Nephron (organoid): ENCODE results near the gene SSPN.
A peak's percentile ranks its signal among the peaks of the same experiment; 100 is the strongest.

Source experiments
- H3K27ac Mint-ChIP-seq, 3 experiments: 2 replicates each; pipeline ENCODE4 v1.8.0; 2020; ENCODE audit warnings: mixed read lengths in 3 of 3, mild to moderate bottlenecking in 2 of 3, moderate library complexity in 1 of 3
- H3K27me3 Mint-ChIP-seq: 2 replicates; pipeline ENCODE4 v1.8.0; 2021; ENCODE audit warnings: low read depth, mild to moderate bottlenecking, moderate library complexity, mixed read lengths
- H3K36me3 Mint-ChIP-seq: 2 replicates; pipeline ENCODE4 v1.8.0; 2020; ENCODE audit warnings: low read depth, mixed read lengths
- H3K4me1 Mint-ChIP-seq: 2 replicates; pipeline ENCODE4 v1.8.0; 2020; ENCODE audit warnings: mixed read lengths
- H3K4me3 Mint-ChIP-seq, 3 experiments: 2 replicates each; pipeline ENCODE4 v1.8.0; 2020; ENCODE audit warnings: mild to moderate bottlenecking in 3 of 3, mixed read lengths in 3 of 3, moderate library complexity in 2 of 3
- H3K9me3 Mint-ChIP-seq: 2 replicates; pipeline ENCODE4 v1.8.0; 2020; ENCODE audit warnings: mixed read lengths
- CTCF ChIP-seq, 3 experiments: fragments of 200-600 bp; sonication (generic); IDR thresholded peaks; one replicate each; pipeline ENCODE4 v1.5.0; 2021; ENCODE audit warnings: antibody characterized with exemption in 3 of 3; ENCODE audit not compliant: unreplicated experiment in 3 of 3

The SSPN gene

GRCh38 chr12:26286186-26286585, 90.8 kb downstream of the SSPN start:
- Mint-ChIP-seq H3K27me3 (peaks cover 8% of the 10 kb centered on the region), H3K27ac (no peak overlapping the region), H3K4me3 (no peak overlapping the region), H3K9me3 (no peaks in the 10 kb centered on the region), H3K4me1 (peaks cover 21% of the 10 kb centered on the region), H3K36me3 (no peaks in the 10 kb centered on the region)
- TF ChIP-seq CTCF (IDR thresholded peaks at IDR 0.05; ENCODE audit: unreplicated experiment in 3 of 3): no peak

DNA sequence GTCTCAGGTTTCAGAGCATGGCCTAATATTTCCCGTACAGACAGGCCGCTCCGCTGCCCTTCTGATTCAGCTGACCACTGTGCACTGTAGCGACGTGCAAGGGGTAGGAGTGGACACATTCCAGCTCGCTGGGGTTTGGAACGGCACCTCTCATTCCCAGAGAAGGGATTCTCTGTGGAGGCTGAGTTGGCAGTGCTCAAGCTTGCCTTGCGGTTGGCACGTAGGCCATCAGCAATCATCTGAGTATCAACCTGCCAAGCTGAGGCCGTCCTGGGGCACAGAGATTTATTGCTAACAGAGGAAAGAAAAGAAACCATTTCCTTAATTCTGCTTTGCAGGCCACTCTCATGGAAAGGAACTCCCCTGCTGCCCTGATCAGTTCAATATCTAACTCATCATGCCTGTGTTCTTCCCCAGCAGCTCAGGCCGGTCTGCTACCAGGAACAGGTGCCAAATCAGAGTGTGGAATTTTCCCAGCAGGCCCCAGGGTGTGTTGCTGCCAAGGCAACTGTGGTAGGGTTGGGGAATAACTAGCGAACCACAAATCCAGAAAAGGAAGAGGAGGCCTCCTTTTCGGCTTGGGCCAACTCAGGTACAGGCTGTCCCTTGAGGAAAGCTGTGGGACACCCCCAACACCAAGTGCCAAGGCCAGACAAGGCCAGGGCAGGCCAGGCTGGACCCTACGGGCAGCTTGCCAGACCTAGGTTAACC, 92.5 kb downstream of the SSPN start:
- Mint-ChIP-seq H3K36me3 (no peaks in the 10 kb centered on the region), H3K4me1 (peaks cover 21% of the 10 kb centered on the region), H3K4me3 (no peak overlapping the region), H3K27ac (peak overlapping the region in 2 of 3 experiments; percentile 12 to 64), H3K27me3 (peaks cover 9% of the 10 kb centered on the region), H3K9me3 (no peaks in the 10 kb centered on the region)
- TF ChIP-seq CTCF (IDR thresholded peaks at IDR 0.05; ENCODE audit: unreplicated experiment in 3 of 3): no peak

- Mint-ChIP-seq H3K9me3 (no peaks in the 10 kb centered on the region), H3K27me3 (peaks cover 9% of the 10 kb centered on the region), H3K36me3 (no peaks in the 10 kb centered on the region), H3K4me3 (no peak overlapping the region), H3K4me1 (peaks cover 21% of the 10 kb centered on the region), H3K27ac (no peak overlapping the region)
- no peak for TF ChIP-seq CTCF (IDR thresholded peaks at IDR 0.05; ENCODE audit: unreplicated experiment in 3 of 3)
Measured at GRCh38 chr12:26290565-26290964, 95.2 kb downstream of the SSPN start.

DNA sequence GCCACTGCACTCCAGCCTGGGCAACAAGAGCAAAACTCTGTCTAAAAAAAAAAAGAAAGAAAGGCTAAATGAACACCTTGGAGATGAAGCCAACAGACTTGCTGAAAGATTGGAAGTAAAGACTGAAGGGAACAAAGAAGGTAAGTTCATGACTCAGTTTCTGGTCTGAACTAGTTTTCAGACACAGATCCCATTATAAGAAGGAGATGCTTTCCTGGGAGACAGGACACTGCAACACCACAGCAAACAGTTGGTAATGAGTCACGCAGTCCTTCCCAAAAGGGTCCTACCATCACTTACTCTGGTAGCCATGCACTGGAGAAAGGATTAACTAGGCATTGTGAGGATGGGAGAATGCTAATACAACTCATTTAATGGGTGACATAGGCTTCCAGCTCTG, 97.2 kb downstream of the SSPN start:
- TF ChIP-seq CTCF (IDR thresholded peaks at IDR 0.05; ENCODE audit: unreplicated experiment in 3 of 3): no peak
- no peak overlapping the region for H3K27ac Mint-ChIP-seq
- peaks cover 9% of the 10 kb centered on the region for H3K27me3 Mint-ChIP-seq
- no peaks in the 10 kb centered on the region for H3K36me3 Mint-ChIP-seq
- no peak overlapping the region for H3K4me3 Mint-ChIP-seq
- no peaks in the 10 kb centered on the region for H3K9me3 Mint-ChIP-seq
- peaks cover 15% of the 10 kb centered on the region for H3K4me1 Mint-ChIP-seq

- TF ChIP-seq CTCF (IDR thresholded peaks at IDR 0.05; ENCODE audit: unreplicated experiment in 3 of 3): no peak
- Mint-ChIP-seq H3K27me3 (peaks cover 9% of the 10 kb centered on the region), H3K36me3 (no peaks in the 10 kb centered on the region), H3K9me3 (no peaks in the 10 kb centered on the region), H3K4me3 (no peak overlapping the region), H3K4me1 (peaks cover 5% of the 10 kb centered on the region), H3K27ac (no peak overlapping the region)
Measured at GRCh38 chr12:26293612-26294011, 98.2 kb downstream of the SSPN start.

- H3K36me3 Mint-ChIP-seq: no peaks in the 10 kb centered on the region
- no peak overlapping the region for H3K27ac Mint-ChIP-seq
- H3K9me3 Mint-ChIP-seq: no peaks in the 10 kb centered on the region
- no peak overlapping the region for H3K4me3 Mint-ChIP-seq
- H3K27me3 Mint-ChIP-seq: peaks cover 9% of the 10 kb centered on the region
- no peak for TF ChIP-seq CTCF (IDR thresholded peaks at IDR 0.05; ENCODE audit: unreplicated experiment in 3 of 3)
- peaks cover 5% of the 10 kb centered on the region for H3K4me1 Mint-ChIP-seq
Measured at GRCh38 chr12:26295001-26295400, 99.6 kb downstream of the SSPN start.
